ENCODE measurements around the gene ASGR1.

ASGR1 gene, protein sequence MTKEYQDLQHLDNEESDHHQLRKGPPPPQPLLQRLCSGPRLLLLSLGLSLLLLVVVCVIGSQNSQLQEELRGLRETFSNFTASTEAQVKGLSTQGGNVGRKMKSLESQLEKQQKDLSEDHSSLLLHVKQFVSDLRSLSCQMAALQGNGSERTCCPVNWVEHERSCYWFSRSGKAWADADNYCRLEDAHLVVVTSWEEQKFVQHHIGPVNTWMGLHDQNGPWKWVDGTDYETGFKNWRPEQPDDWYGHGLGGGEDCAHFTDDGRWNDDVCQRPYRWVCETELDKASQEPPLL

DNA sequence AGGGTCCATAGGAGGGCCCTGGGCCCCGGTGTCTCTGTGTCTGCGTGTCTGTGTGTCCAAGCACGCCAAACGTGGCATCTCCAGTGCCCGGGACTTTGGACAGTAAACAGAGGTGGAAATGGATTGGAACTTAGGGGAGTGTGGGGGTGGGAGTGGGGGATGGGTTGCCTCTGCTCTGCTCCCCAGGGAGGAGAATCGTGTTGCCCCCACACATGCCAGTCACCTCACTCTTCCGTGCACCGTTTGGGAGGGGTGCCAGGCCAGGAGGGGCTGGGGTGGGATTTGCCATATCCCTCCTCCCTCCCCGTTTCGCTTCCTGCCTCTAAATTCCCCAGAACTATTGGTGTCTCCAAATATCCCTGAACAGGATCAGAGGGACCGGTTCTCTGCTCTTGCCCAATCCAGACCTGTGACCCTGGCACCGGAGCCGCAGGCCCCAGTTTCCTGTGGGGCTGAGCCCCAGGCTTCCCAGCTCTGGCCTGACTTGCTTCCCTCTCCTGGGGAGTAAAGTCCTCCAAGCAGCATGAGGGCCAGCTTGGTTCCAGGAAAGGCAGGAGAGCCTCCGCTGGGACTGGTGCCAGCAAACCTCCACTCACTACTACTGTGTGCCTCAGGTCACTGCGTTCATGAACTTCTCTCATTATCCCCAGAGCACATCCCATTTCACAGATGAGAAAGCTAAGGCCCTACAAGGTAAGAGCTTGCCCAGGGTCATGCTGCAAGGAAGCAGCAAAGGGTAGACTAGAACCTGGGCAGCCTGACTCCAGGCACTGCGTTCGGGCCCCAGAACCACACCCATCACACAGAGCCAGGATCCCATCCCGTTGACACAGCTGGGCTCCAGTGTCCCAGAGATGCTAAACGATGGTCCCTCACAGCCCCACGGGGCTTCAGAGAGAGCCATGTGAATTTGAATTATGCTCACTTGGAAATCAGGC, at the start of gene ASGR1:
ASGR1 (minus strand) TSS at position 54 of the 938 bp plus-strand sequence. CDS start 807 bp downstream, outside the sequence.
- H3K36me3 ChIP-seq (ENCODE audit: control insufficient read depth, insufficient read depth, low read length) = no peaks in the 10 kb centered on the region
- no peaks in the 10 kb centered on the region for H3K9me3 ChIP-seq (ENCODE audit: control insufficient read depth, insufficient read depth, low read length)
- H3K27me3 ChIP-seq (ENCODE audit: control insufficient read depth, insufficient read depth, low read length) = peaks cover 21% of the 10 kb centered on the region
- no peak within 1 kb of the TSS for H3K9ac ChIP-seq (ENCODE audit: low read depth, low read length)
- H3K4me1 ChIP-seq (ENCODE audit: control insufficient read depth, insufficient read depth, low read length) = no peaks in the 10 kb centered on the region
- H3K4me3 ChIP-seq (ENCODE audit: low read depth, low read length) = peak within 1 kb of the TSS; percentile 71

DNA sequence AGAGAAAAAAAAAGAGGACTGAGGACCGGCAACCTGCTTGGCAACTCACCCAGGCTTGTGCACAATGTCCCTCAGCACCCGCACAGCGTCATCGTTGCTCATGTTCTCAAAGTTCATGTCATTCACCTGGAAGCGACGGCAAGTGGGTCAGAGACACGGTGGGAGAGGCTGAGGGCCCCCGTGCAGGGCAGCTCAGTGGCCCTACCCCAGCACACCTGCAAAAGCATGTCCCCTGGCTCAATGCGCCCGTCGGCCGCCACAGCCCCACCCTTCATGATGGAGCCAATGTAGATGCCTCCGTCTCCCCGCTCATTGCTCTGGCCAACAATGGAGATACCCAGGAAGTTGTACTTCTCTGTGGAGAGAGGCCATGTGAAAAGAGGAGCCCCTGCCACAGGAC, 49.8 kb upstream of the ASGR1 start:
- peaks cover 60% of the 10 kb centered on the region for H3K36me3 ChIP-seq (ENCODE audit: control insufficient read depth, insufficient read depth, low read length)
- H3K4me1 ChIP-seq (ENCODE audit: control insufficient read depth, insufficient read depth, low read length) = peaks cover 3% of the 10 kb centered on the region
- no peaks in the 10 kb centered on the region for H3K9me3 ChIP-seq (ENCODE audit: control insufficient read depth, insufficient read depth, low read length)
- no peaks in the 10 kb centered on the region for H3K27me3 ChIP-seq (ENCODE audit: control insufficient read depth, insufficient read depth, low read length)
- H3K4me3 ChIP-seq (ENCODE audit: low read depth, low read length) = no peak overlapping the region
- no peak overlapping the region for H3K9ac ChIP-seq (ENCODE audit: low read depth, low read length)

DNA sequence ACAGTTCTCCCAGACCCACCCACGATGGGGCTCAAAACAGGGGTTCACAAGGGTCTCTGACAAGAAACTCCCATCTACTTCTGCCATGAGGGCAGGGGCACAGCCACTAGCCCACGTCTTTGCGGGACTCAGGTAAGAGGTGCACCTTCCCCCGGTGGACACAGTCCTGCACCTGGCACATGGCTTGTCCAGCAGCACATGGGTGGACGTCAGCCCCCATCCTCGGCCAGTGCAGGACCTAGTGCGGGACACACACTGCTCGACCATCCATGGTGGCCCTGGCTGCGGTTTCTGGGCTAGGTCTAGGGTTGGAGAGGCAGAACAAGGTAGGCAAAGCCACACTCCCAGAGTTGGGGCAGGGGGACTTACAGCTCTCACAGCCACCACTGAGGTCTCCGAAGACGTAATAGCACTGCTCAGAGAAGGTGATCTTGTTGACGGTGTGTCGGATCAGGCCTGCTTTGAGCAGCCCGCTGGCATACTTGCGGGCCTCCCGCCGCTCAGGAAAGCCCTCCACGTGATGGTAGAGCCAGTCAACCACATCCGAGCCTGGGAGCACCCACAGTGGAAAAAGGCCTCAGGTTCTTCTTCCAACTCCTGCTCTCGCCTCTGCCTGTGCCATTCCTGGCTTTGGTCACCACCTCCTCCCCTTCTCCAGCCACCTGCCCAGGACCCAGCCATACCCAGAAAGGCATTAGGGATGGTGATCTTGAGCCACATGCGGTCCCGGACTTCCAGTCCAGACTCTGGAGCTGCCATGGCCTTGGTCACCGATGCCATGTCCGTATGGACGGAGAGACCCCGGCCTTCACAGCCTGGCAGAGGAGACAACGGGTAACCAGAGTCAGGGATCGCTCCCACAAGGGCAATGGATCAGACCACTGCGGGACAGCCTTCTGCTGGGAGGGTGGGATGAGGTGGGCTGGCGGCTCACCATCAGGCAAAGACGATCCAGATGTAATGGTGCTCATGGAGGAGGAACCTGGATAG, 47.8 kb upstream of the ASGR1 start:
- Histone ChIP-seq H3K9ac (ENCODE audit: low read depth, low read length) (no peak overlapping the region), H3K27me3 (ENCODE audit: control insufficient read depth, insufficient read depth, low read length) (no peaks in the 10 kb centered on the region), H3K36me3 (ENCODE audit: control insufficient read depth, insufficient read depth, low read length) (peaks cover 78% of the 10 kb centered on the region)

DNA sequence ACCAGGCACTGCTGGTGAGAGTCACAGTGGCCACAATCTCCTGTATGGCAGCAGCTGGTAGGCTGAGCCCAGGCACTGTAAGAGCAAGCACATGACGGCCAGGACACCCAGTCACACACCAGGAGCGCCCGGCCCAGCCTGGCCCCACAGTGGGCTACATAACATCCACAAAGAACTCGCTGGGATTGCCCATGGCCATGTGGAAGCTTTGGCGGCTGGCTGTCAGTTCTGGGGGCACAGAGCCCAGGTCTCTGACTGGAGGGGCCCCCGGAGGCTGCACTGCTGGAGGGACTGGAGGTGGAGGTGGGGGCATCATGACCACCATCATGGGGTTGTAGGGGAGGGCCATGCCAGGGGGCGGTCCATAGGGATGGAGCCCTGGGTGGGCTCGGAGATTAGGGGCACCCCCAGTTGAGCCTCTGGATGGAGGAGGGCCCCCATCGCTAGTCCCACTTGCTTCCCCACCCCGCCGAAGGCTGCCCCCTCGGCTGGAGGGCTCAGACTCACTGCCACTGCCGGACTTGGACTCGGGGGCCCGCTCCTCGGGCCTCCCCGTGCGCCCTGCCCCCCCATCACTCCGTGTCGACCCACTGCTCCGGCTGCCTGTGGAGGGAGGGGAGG, 46.7 kb upstream of the ASGR1 start:
- Histone ChIP-seq H3K36me3 (ENCODE audit: control insufficient read depth, insufficient read depth, low read length) (peaks cover 89% of the 10 kb centered on the region), H3K27me3 (ENCODE audit: control insufficient read depth, insufficient read depth, low read length) (no peaks in the 10 kb centered on the region), H3K9ac (ENCODE audit: low read depth, low read length) (no peak overlapping the region), H3K4me3 (ENCODE audit: low read depth, low read length) (no peak overlapping the region), H3K9me3 (ENCODE audit: control insufficient read depth, insufficient read depth, low read length) (no peaks in the 10 kb centered on the region), H3K4me1 (ENCODE audit: control insufficient read depth, insufficient read depth, low read length) (no peaks in the 10 kb centered on the region)

More for the DNA sequence above, 47.8 kb upstream of the ASGR1 start:
- Histone ChIP-seq H3K9me3 (ENCODE audit: control insufficient read depth, insufficient read depth, low read length) (no peaks in the 10 kb centered on the region), H3K4me3 (ENCODE audit: low read depth, low read length) (no peak overlapping the region), H3K4me1 (ENCODE audit: control insufficient read depth, insufficient read depth, low read length) (peaks cover under 1% of the 10 kb centered on the region)

DNA sequence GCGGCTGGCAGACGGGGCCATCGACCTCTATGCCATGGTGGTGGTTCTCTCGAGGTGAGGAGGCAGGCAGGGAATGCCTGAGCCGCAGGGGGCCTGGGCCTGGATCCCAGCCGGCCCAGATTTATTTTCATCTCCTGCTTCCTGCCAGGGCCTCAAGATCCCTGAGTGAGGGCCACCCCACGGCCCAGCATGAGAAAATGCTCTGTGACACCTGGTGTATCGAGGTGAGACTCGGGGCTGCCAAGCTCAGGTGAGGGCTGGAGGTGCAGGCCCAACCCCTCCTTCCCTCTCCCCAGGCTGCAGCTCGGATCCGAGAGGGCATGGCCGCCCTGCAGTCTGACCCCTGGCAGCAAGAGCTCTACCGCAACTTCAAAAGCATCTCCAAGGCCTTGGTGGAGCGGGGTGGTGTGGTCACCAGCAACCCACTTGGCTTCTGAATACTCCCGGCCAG, 45.5 kb upstream of the ASGR1 start:
- Histone ChIP-seq H3K27me3 (ENCODE audit: control insufficient read depth, insufficient read depth, low read length) (no peaks in the 10 kb centered on the region), H3K36me3 (ENCODE audit: control insufficient read depth, insufficient read depth, low read length) (peaks cover 79% of the 10 kb centered on the region), H3K9me3 (ENCODE audit: control insufficient read depth, insufficient read depth, low read length) (no peaks in the 10 kb centered on the region), H3K4me3 (ENCODE audit: low read depth, low read length) (no peak overlapping the region), H3K4me1 (ENCODE audit: control insufficient read depth, insufficient read depth, low read length) (no peaks in the 10 kb centered on the region), H3K9ac (ENCODE audit: low read depth, low read length) (no peak overlapping the region)

DNA sequence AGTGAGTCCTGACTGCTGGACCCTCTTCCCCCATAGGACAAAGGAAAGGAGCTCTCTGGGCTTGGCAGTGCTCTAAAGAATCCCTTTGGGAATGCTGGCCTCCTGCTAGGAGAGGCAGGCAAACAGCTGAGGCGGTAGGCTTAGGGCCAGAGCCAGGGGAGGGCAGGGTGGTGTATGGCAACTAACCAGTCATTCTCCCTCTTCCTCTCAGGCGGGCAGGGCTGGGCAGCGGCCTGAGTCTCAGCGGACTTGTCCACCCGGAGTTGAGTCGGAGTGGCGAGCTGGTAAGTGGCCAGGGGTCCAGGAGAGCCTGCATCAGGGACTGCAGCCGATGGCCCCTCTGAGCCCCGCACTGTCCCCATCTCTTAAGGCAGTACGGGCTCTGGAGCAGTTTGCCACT, 44.9 kb upstream of the ASGR1 start:
- Histone ChIP-seq H3K27me3 (ENCODE audit: control insufficient read depth, insufficient read depth, low read length) (no peaks in the 10 kb centered on the region), H3K4me3 (ENCODE audit: low read depth, low read length) (no peak overlapping the region), H3K9ac (ENCODE audit: low read depth, low read length) (no peak overlapping the region), H3K9me3 (ENCODE audit: control insufficient read depth, insufficient read depth, low read length) (no peaks in the 10 kb centered on the region), H3K36me3 (ENCODE audit: control insufficient read depth, insufficient read depth, low read length) (peaks cover 75% of the 10 kb centered on the region), H3K4me1 (ENCODE audit: control insufficient read depth, insufficient read depth, low read length) (peaks cover under 1% of the 10 kb centered on the region)

DNA sequence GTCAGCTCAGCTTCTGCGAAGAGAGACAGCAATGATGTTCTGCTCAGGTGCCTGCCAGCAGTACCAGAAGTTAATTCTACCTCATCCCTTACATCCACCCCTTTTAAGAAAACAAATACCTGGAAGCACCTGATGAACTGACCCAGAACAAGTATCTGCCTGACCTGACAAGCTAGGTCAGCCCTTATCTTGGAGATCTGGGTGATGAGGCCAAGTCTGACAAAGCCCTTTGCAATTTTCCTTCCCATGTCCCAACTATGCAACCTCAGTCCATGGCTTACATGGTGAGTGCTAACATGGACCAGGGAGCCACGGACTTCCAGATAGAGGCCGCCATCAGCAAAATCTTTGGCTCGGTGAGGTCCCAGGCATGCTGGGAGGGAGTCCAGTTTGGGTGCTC, 44.2 kb upstream of the ASGR1 start:
- peaks cover 69% of the 10 kb centered on the region for H3K36me3 ChIP-seq (ENCODE audit: control insufficient read depth, insufficient read depth, low read length)
- H3K9ac ChIP-seq (ENCODE audit: low read depth, low read length) = no peak overlapping the region

DNA sequence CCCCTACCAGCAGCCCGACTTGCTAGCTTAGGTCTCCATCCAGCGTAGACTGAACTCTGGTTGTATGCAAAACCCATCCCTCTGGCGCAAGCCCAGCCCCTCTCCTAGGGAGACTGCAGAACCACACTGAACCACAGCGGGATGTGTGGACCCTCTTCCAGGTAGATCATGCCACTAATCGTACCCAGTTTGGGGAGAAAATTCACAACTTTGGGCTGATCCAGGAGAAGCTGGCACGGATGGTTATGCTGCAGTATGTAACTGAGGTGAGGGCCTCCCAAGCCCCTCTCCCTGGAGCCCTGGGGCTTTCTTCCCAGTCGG, 43.8 kb upstream of the ASGR1 start:
- peaks cover 6% of the 10 kb centered on the region for H3K4me1 ChIP-seq (ENCODE audit: control insufficient read depth, insufficient read depth, low read length)
- H3K36me3 ChIP-seq (ENCODE audit: control insufficient read depth, insufficient read depth, low read length) = peaks cover 65% of the 10 kb centered on the region
- no peaks in the 10 kb centered on the region for H3K9me3 ChIP-seq (ENCODE audit: control insufficient read depth, insufficient read depth, low read length)
- no peaks in the 10 kb centered on the region for H3K27me3 ChIP-seq (ENCODE audit: control insufficient read depth, insufficient read depth, low read length)
- no peak overlapping the region for H3K4me3 ChIP-seq (ENCODE audit: low read depth, low read length)
- no peak overlapping the region for H3K9ac ChIP-seq (ENCODE audit: low read depth, low read length)

More for the DNA sequence above, 44.2 kb upstream of the ASGR1 start:
- Histone ChIP-seq H3K4me3 (ENCODE audit: low read depth, low read length) (no peak overlapping the region), H3K4me1 (ENCODE audit: control insufficient read depth, insufficient read depth, low read length) (peaks cover 3% of the 10 kb centered on the region), H3K27me3 (ENCODE audit: control insufficient read depth, insufficient read depth, low read length) (no peaks in the 10 kb centered on the region), H3K9me3 (ENCODE audit: control insufficient read depth, insufficient read depth, low read length) (no peaks in the 10 kb centered on the region)

DNA sequence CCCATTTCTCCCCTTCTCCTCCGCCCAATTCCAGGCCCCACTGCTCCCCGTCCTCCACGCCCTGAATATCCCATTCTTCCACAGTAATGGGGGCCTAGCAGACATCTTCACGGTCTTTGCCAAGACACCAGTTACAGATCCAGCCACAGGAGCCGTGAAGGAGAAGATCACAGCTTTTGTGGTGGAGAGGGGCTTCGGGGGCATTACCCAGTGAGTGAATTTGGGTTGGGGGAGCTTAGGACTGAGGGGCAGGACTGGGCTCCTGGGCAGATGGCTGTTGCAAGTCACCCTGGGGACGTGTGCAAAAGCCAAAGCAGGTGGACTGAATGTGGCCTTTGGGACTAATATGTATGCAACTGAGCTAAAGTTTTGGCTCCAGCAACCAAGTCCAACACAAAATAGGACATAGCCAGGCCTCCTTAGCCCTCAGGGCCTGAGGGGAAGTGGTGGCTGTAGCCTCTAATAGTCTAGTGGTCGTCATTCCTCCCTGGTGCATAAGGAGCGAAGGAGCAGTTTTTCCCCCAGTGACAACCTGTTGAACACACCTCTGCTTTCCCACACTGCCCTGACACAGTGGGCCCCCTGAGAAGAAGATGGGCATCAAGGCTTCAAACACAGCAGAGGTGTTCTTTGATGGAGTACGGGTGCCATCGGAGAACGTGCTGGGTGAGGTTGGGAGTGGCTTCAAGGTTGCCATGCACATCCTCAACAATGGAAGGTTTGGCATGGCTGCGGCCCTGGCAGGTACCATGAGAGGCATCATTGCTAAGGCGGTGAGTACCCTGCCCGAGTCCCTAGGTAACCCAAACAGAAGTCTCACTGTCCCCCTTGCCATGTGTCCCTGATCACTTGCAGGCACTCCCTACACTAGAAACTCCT, 43.2 kb upstream of the ASGR1 start:
- Histone ChIP-seq H3K36me3 (ENCODE audit: control insufficient read depth, insufficient read depth, low read length) (peaks cover 59% of the 10 kb centered on the region), H3K9me3 (ENCODE audit: control insufficient read depth, insufficient read depth, low read length) (no peaks in the 10 kb centered on the region), H3K9ac (ENCODE audit: low read depth, low read length) (no peak overlapping the region), H3K4me3 (ENCODE audit: low read depth, low read length) (no peak overlapping the region), H3K27me3 (ENCODE audit: control insufficient read depth, insufficient read depth, low read length) (no peaks in the 10 kb centered on the region), H3K4me1 (ENCODE audit: control insufficient read depth, insufficient read depth, low read length) (peaks cover 6% of the 10 kb centered on the region)

DNA sequence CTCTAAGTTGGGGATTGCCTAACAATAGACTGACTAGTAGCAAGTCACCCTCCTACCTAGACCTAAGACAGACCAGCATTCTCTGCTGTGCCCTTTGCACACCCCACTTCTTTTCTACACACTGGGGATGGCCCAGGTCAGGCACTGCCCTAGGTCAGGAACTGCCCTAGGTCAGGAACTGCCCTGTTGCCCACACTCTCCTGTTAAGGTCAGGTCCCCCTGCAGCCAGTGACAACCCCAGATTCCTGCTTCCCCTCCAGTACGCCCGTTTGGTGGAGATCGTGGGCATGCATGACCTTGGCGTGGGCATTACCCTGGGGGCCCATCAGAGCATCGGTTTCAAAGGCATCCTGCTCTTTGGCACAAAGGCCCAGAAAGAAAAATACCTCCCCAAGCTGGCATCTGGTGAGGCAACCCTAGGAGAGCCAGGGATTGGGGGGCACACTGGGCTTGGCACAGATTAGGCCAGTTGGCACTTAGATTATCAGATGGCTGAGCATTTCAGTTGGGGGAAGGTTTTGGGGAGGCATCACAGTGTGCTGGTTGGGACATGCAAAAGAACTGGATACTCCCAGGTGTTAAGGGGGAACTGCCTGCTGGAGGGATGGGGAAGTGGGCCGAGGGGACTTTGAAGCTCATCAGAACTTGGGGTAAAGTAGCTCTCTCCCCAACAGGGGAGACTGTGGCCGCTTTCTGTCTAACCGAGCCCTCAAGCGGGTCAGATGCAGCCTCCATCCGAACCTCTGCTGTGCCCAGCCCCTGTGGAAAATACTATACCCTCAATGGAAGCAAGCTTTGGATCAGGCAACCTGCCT, 42.3 kb upstream of the ASGR1 start:
- H3K36me3 ChIP-seq (ENCODE audit: control insufficient read depth, insufficient read depth, low read length) = peaks cover 50% of the 10 kb centered on the region
- H3K4me3 ChIP-seq (ENCODE audit: low read depth, low read length) = no peak overlapping the region
- H3K9ac ChIP-seq (ENCODE audit: low read depth, low read length) = no peak overlapping the region
- peaks cover 6% of the 10 kb centered on the region for H3K4me1 ChIP-seq (ENCODE audit: control insufficient read depth, insufficient read depth, low read length)
- no peaks in the 10 kb centered on the region for H3K9me3 ChIP-seq (ENCODE audit: control insufficient read depth, insufficient read depth, low read length)
- no peaks in the 10 kb centered on the region for H3K27me3 ChIP-seq (ENCODE audit: control insufficient read depth, insufficient read depth, low read length)

All from iPS-15b (cell line).